PFSK-1 (cell line): ENCODE results near the gene ARMC12.

ENCODE experiments used
- FOXP2 ChIP-seq: optimal IDR thresholded peaks from 2 replicates; pipeline ENCODE3; 2011; ENCODE audit warnings: borderline replicate concordance, control low read depth, inconsistent platforms; ENCODE audit not compliant: insufficient read depth; ENCODE audit errors: extremely low read length, extremely low read depth
- POLR2AphosphoS5 ChIP-seq: IDR thresholded peaks from 2 replicates; pipeline ENCODE4 v1.6.1; 2012; ENCODE audit warnings: low read depth, mild to moderate bottlenecking, control low read depth, low read length, moderate library complexity
- SIN3A ChIP-seq: IDR thresholded peaks from 2 replicates; pipeline ENCODE4 v1.6.1; 2012; ENCODE audit warnings: mild to moderate bottlenecking, low read length, moderate library complexity, borderline replicate concordance; ENCODE audit not compliant: insufficient read depth
- TAF1 ChIP-seq: IDR thresholded peaks from 2 replicates; pipeline ENCODE4 v1.6.1; 2012; ENCODE audit warnings: low read length, control low read depth, borderline replicate concordance; ENCODE audit not compliant: insufficient read depth
- TF ChIP-seq, protein P1 (sequence below), 2 experiments: IDR thresholded peaks; 2 replicates each; pipeline versions ENCODE4 v1.6.1 to v1.8.0; 2011 to 2012; ENCODE audit warnings: low read depth in 2 of 2, low read length in 2 of 2, control low read depth in 1 of 2, inconsistent platforms in 1 of 2, mild to moderate bottlenecking in 1 of 2, moderate library complexity in 1 of 2; ENCODE audit not compliant: insufficient read depth in 1 of 2

Gene ARMC12

DNA sequence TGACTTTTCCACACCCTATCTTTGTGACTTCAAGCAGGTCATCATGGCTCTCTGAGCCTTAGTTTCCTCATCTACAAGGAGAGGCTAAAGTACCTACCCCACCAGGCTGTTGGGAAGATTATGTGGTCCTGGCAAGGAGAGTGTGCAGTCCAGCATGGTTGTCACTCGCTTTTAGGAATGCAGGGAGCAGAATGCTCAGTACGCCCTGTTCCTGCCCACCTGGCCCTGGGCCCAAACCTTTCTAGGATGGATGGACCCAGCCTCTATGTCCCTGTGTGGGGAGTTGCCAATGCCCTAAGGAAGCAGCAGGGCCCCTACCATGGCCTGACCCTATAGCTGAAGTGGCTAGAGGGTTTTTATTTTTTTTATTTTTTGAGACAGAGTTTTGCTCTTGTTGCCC lies 41.6 kb downstream of the ARMC12 start:
- TF ChIP-seq SIN3A (no peak), POLR2AphosphoS5 (no peak), FOXP2 (no peak), TAF1 (no peak)
- TF ChIP-seq, protein P1, sequence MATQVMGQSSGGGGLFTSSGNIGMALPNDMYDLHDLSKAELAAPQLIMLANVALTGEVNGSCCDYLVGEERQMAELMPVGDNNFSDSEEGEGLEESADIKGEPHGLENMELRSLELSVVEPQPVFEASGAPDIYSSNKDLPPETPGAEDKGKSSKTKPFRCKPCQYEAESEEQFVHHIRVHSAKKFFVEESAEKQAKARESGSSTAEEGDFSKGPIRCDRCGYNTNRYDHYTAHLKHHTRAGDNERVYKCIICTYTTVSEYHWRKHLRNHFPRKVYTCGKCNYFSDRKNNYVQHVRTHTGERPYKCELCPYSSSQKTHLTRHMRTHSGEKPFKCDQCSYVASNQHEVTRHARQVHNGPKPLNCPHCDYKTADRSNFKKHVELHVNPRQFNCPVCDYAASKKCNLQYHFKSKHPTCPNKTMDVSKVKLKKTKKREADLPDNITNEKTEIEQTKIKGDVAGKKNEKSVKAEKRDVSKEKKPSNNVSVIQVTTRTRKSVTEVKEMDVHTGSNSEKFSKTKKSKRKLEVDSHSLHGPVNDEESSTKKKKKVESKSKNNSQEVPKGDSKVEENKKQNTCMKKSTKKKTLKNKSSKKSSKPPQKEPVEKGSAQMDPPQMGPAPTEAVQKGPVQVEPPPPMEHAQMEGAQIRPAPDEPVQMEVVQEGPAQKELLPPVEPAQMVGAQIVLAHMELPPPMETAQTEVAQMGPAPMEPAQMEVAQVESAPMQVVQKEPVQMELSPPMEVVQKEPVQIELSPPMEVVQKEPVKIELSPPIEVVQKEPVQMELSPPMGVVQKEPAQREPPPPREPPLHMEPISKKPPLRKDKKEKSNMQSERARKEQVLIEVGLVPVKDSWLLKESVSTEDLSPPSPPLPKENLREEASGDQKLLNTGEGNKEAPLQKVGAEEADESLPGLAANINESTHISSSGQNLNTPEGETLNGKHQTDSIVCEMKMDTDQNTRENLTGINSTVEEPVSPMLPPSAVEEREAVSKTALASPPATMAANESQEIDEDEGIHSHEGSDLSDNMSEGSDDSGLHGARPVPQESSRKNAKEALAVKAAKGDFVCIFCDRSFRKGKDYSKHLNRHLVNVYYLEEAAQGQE (IDR thresholded peaks at IDR 0.05; ENCODE audit: insufficient read depth in 1 of 2, low read depth in 2 of 2, low read length in 2 of 2) = no peak

DNA sequence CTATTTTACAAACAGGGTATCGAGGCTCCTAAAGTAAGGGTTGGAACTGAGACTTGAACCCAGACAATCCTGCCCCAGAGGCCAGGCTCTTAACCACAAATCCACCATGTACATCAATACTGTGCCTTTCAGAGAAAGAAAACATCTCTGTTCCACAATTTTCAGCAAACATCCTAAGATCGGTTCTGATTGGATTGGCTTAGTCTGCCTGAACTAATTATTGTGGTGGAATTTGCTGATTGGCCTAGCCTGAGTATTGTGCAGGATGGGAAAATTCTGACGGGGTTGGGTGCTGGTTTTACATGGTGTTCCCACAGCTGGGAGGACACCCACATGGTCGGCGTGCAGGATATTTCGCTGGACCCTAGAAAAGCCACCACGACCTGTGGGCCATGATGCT lies 43.9 kb downstream of the ARMC12 start, which contains the start of gene CLPSL1:
Gene CLPSL1, plus strand, starts transcription at position 301 of the 400 bp plus-strand sequence. Its CDS starts 92 bp downstream, at position 393.
- TF ChIP-seq POLR2AphosphoS5 = no peak
- no peak for TF ChIP-seq TAF1
- TF ChIP-seq FOXP2 = no peak
- TF ChIP-seq SIN3A = no peak
- TF ChIP-seq, protein P1 (IDR thresholded peaks at IDR 0.05; ENCODE audit: insufficient read depth in 1 of 2, low read depth in 2 of 2, low read length in 2 of 2) = no peak

DNA sequence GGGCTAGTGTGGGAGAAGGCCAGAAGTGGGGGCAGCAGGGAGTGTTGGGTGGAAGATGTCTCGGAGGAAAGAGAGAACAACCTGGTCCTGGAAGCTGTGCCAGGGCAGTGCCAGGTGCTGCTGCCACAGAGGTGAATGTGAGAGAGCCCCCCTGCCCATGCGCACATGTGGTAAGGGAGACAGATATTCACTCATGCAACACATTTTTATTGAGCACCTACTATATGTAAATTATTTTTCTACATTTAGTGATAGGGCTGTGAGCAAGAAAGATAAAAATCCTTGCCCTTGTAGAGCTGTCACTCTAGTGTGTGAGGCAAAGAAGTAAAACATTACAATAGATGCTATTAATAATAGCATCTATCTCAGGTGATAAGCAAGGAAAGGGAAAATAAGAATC lies 44.5 kb downstream of the ARMC12 start:
- no peak for TF ChIP-seq FOXP2
- TF ChIP-seq POLR2AphosphoS5 = no peak
- TF ChIP-seq TAF1 = no peak
- TF ChIP-seq, protein P1 (IDR thresholded peaks at IDR 0.05; ENCODE audit: insufficient read depth in 1 of 2, low read depth in 2 of 2, low read length in 2 of 2) = no peak

DNA sequence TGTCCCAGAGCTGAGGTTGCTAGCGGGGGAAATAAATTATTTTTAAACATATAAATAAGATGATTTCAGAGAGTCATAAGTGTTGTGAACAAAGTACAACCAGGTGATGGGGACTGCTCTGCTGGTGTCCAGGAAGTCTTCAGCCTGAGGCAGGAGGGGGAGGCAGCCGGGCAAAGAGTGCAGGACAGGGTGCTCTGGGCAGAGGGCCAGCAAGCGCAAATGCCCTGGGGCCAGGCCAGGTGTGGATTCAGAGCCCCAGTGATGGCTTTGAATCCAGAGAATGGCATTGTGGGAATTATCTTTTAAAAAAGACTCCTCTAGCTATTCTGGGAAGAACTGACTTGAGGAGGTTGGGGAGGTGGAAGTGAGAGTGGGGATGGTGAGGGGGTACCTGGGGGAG lies 45.6 kb downstream of the ARMC12 start:
- TF ChIP-seq POLR2AphosphoS5 (no peak), TAF1 (no peak), FOXP2 (no peak), SIN3A (no peak)
- TF ChIP-seq, protein P1 (IDR thresholded peaks at IDR 0.05; ENCODE audit: insufficient read depth in 1 of 2, low read depth in 2 of 2, low read length in 2 of 2) = no peak

DNA sequence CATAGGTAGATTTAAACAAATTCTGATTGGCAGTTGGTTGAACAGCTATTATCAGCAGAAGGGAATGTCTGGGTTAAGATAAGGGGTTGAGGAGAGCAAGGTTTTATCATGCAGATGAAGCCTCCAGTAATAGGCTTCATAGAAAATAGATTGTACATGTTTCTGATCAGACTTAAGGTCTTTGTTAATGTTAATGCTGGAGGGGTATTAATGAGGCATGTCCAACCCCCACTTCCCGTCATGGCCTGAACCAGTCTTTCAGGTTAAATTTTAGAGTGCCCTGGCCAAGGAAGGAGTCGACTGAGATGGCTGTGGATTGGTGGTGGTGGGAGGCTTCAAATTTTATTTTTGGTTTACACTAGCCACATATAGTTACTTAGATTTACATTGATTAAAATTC lies 47.4 kb downstream of the ARMC12 start:
- no peak for TF ChIP-seq POLR2AphosphoS5
- no peak for TF ChIP-seq TAF1
- no peak for TF ChIP-seq FOXP2
- TF ChIP-seq, protein P1 (IDR thresholded peaks at IDR 0.05; ENCODE audit: insufficient read depth in 1 of 2, low read depth in 2 of 2, low read length in 2 of 2) = no peak
- no peak for TF ChIP-seq SIN3A
